NCI-H2081 (cell line): ENCODE data around the gene JPH3.

Experiments
- DNase-seq, 2 experiments: peaks; one replicate each; lab custom pipeline; 2025; lab: John Stamatoyannopoulos, UW

The JPH3 gene

GRCh38 chr16:87602001-87602775 is at the start of gene JPH3:
Gene JPH3, plus strand, starts transcription at chr16:87602508. Its CDS starts 639 bp downstream, at chr16:87603147.
- peak in 1 of 2 experiments; percentile 5 for DNase-seq

GRCh38 chr16:87552772-87553573 is 49.3 kb upstream of the JPH3 start:
- DNase-seq: no peak

- no peak for DNase-seq
Observed at GRCh38 chr16:87554754-87555427, 47.4 kb upstream of the JPH3 start.

- no peak for DNase-seq
Observed at GRCh38 chr16:87555647-87556046, 46.7 kb upstream of the JPH3 start.

- no peak for DNase-seq
Observed at GRCh38 chr16:87556941-87557459, 45.3 kb upstream of the JPH3 start.

GRCh38 chr16:87558682-87559081 is 43.6 kb upstream of the JPH3 start:
- no peak for DNase-seq

- no peak for DNase-seq
Observed at GRCh38 chr16:87559945-87560344, 42.4 kb upstream of the JPH3 start.

GRCh38 chr16:87560428-87561199 is 41.7 kb upstream of the JPH3 start:
- no peak for DNase-seq

GRCh38 chr16:87561200-87562105 is 40.9 kb upstream of the JPH3 start:
- DNase-seq: no peak

GRCh38 chr16:87562201-87562600 is 40.1 kb upstream of the JPH3 start:
- DNase-seq: peak; percentile 40 to 83

GRCh38 chr16:87563022-87563421 is 39.3 kb upstream of the JPH3 start:
- no peak for DNase-seq

- DNase-seq: no peak
Observed at GRCh38 chr16:87563714-87564523, 38.4 kb upstream of the JPH3 start.

GRCh38 chr16:87564524-87564778 is 37.9 kb upstream of the JPH3 start:
- no peak for DNase-seq

GRCh38 chr16:87569601-87570571 is 32.4 kb upstream of the JPH3 start:
- DNase-seq: no peak

- DNase-seq: no peak
Observed at GRCh38 chr16:87570572-87570937, 31.8 kb upstream of the JPH3 start.

- DNase-seq: peak in 1 of 2 experiments; percentile 15
Observed at GRCh38 chr16:87570938-87571867, 31.1 kb upstream of the JPH3 start.

GRCh38 chr16:87571868-87572244 is 30.5 kb upstream of the JPH3 start:
- no peak for DNase-seq

GRCh38 chr16:87572959-87573358 is 29.3 kb upstream of the JPH3 start:
- no peak for DNase-seq
